ENCODE data around the gene MELK. TPM values are rescaled to one million over a fixed set of nuclear protein-coding genes. Genes with fewer than 3 reads are reported as not detected.

Gene MELK
- total RNA-seq, 3 donors from 2014 or later, result 0.48 to 0.59 TPM; not detected in 1

- H3K9me3 ChIP-seq, result no peaks in the 10 kb centered on the region
- H3K4me1 ChIP-seq, result no peaks in the 10 kb centered on the region
- no peak overlapping the region for H3K27ac ChIP-seq
- no peaks in the 10 kb centered on the region for H3K27me3 ChIP-seq
- TF ChIP-seq POLR2AphosphoS5 (IDR thresholded peaks at IDR 0.05) (no peak), CTCF (IDR thresholded peaks at IDR 0.05) (no peak), POLR2A (IDR thresholded peaks at IDR 0.05) (no peak)
- intact Hi-C loops (cut with DNase I; ENCODE audit: low total_unique reads), result no loop called here
- no peak overlapping the region for H3K4me3 ChIP-seq
- no peak for DNase-seq (ENCODE audit: low spot score in 2 of 2)
- no peaks in the 10 kb centered on the region for H3K36me3 ChIP-seq
These were observed 70.1 kb downstream of the MELK start for GRCh38 chr9:36642817-36643216.

GRCh38 chr9:36656842-36657241 lies 84.1 kb downstream of the MELK start:
- Histone ChIP-seq H3K4me1 (no peaks in the 10 kb centered on the region), H3K27me3 (no peaks in the 10 kb centered on the region), H3K9me3 (peaks cover 0 to 11% of the 10 kb centered on the region in 2 donors), H3K27ac (no peak overlapping the region), H3K4me3 (no peak overlapping the region), H3K36me3 (no peaks in the 10 kb centered on the region)
- TF ChIP-seq POLR2A (IDR thresholded peaks at IDR 0.05) (no peak), CTCF (IDR thresholded peaks at IDR 0.05) (no peak), POLR2AphosphoS5 (IDR thresholded peaks at IDR 0.05) (no peak)
- DNase-seq (ENCODE audit: low spot score in 2 of 2), result no peak
- intact Hi-C loops (cut with DNase I; ENCODE audit: low total_unique reads), result no loop called here

- no peaks in the 10 kb centered on the region for H3K27me3 ChIP-seq
- H3K4me3 ChIP-seq, result no peak overlapping the region
- intact Hi-C loops (cut with DNase I; ENCODE audit: low total_unique reads), result no loop called here
- DNase-seq (ENCODE audit: low spot score in 2 of 2), result no peak
- no peaks in the 10 kb centered on the region for H3K36me3 ChIP-seq
- no peaks in the 10 kb centered on the region for H3K4me1 ChIP-seq
- H3K9me3 ChIP-seq, result peaks cover 0 to 11% of the 10 kb centered on the region in 2 donors
- no peak overlapping the region for H3K27ac ChIP-seq
- TF ChIP-seq CTCF (IDR thresholded peaks at IDR 0.05) (no peak), POLR2AphosphoS5 (IDR thresholded peaks at IDR 0.05) (no peak), POLR2A (IDR thresholded peaks at IDR 0.05) (no peak)
These were observed 86.8 kb downstream of the MELK start for GRCh38 chr9:36659500-36659899.

DNA sequence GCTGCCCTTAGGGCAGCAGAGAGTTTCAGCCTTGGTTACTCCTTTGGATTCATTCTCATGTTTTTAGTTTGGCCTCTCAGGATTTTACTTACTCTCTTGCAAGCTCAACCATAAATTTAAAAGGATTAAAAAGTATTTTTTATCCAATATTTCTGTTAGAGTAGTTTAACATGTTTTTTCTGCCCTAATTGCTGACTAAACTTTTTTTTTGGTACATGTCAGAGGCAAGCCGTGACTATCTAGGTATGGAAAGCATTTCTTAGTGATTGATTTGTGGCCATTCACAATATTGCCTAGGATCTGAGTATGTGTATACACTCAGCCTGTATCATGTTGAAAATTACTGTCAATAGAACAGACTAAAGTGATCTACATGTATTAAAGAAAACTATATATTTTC lies 92.1 kb downstream of the MELK start:
- intact Hi-C loops (cut with DNase I; ENCODE audit: low total_unique reads), result no loop called here
- TF ChIP-seq POLR2AphosphoS5 (IDR thresholded peaks at IDR 0.05), result no peak
- no peak for TF ChIP-seq CTCF (IDR thresholded peaks at IDR 0.05)
- TF ChIP-seq POLR2A (IDR thresholded peaks at IDR 0.05), result no peak

GRCh38 chr9:36665387-36665786 lies 92.7 kb downstream of the MELK start:
- Histone ChIP-seq H3K27ac (no peak overlapping the region), H3K4me1 (no peaks in the 10 kb centered on the region), H3K9me3 (no peaks in the 10 kb centered on the region), H3K4me3 (no peak overlapping the region), H3K36me3 (no peaks in the 10 kb centered on the region), H3K27me3 (no peaks in the 10 kb centered on the region)
- no peak for DNase-seq (ENCODE audit: low spot score in 2 of 2)
- TF ChIP-seq POLR2A (IDR thresholded peaks at IDR 0.05) (no peak), CTCF (IDR thresholded peaks at IDR 0.05) (no peak), POLR2AphosphoS5 (IDR thresholded peaks at IDR 0.05) (no peak)
- intact Hi-C loops (cut with DNase I; ENCODE audit: low total_unique reads), result no loop called here

More for the DNA sequence above, 92.1 kb downstream of the MELK start:
- H3K9me3 ChIP-seq, result no peaks in the 10 kb centered on the region
- H3K27me3 ChIP-seq, result no peaks in the 10 kb centered on the region
- H3K27ac ChIP-seq, result no peak overlapping the region
- H3K4me1 ChIP-seq, result no peaks in the 10 kb centered on the region
- DNase-seq (ENCODE audit: low spot score in 2 of 2), result no peak
- no peak overlapping the region for H3K4me3 ChIP-seq
- no peaks in the 10 kb centered on the region for H3K36me3 ChIP-seq

Measured in breast epithelium (tissue), 4 donors.